Head of caudate nucleus (tissue), 42 donors: ENCODE results near the gene WIPF2.
"Not testable (repeated sequence)": the region's sequence is repeated elsewhere in the genome, so short reads cannot be mapped to it uniquely, and the experiment has no call there.

ENCODE experiments used
- DNase-seq, 42 donors: peaks; one replicate each; pipeline versions ENCODE4 v3.0.0 to v3.0.0-alpha.2; 2020 to 2021; ENCODE audit warnings: mixed read lengths in 7 of 42
- intact Hi-C: fragments of 100-400 bp; cut with DNase I; formaldehyde crosslinking; loops from one replicate; pipeline ENCODE4 v1.15.0; 2022

WIPF2 gene

DNA sequence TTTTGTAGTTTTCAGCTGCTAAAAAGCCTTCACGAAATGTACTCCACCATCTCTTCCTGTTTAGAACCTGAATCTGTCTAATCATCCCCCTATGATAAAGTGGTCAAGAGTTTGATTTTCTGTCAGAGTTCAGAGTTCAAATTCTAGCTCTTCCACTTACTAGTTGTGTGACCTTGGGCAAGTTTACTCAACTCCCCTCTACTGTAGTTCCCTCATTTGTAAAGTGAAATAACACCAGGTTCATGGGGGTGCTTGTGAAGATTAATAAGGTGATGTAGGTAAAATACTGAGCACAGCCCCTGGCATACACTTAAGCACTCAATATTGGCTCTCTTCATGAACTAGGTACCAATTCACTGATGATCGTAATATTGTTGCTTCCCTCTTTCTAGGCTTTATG is 67.4 kb downstream of the WIPF2 start:
- intact Hi-C loops, result no loop called here

DNA sequence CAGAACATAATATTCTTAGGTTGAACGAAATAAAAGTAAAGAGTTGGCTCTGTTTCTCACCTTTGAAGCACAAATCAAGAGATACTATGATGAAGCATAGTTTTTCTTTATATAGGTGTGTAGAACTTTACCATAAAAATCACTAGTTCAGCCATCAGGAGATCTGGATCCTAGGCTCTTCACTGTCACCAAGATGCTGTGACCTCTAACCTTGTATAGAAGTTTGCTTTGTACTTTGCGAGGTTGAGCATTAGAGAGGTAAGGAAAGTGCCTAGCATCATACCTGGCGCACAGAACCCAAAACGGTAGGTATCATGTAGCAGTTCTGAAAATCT is 68.0 kb downstream of the WIPF2 start:
- intact Hi-C loops, result loop anchor here (1.0 kb wide), 1 partner anchor 68 kb away; the partner anchor contains the start of gene WIPF2
- no peak for DNase-seq

More for the DNA sequence above, 67.4 kb downstream of the WIPF2 start:
- no peak for DNase-seq

DNA sequence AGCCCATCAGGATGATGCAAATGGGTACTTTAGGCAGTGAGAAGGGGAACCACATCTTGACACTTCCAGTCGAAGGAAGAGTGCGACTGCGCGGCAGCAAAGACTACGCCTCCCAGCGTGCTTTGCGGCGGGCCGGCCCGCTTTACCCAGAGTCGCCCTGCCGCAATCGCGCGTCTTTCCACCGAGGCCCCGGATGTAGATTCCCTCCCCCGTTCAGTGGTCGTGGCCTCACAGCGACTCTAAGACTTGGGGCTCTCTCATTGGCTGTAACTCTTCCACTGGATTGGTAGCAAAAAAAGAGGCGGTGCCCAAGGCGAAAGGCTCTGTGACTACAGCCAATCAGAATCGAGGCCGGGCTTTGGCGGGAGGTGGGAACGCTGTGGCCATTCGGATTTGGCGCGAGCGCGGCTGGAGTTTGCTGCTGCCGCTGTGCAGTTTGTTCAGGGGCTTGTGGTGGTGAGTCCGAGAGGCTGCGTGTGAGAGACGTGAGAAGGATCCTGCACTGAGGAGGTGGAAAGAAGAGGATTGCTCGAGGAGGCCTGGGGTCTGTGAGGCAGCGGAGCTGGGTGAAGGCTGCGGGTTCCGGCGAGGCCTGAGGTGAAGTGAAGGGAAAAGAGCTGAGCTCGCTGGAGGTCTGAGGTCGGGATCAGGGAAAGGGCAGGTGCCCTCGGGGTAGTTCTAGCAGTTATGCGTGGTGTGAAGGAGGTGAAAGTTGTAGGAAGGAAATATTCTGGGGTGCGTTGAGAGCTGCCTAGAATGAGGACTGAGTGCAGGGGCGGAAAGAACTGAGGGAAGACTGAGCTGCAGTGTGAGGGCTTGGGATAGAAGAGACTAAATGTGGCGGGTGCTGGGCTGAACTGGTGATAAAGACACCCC is 68.6 kb downstream of the WIPF2 start, which contains the start of gene CDC6:
Gene CDC6 (plus strand): TSS at position 386 of the 876 bp plus-strand sequence. CDS start 1,542 bp downstream, outside the sequence.
- peak; percentile 96 to 100 (median 99) for DNase-seq
- intact Hi-C loops, result loop anchor here (1.0 kb wide), 1 partner anchor 68 kb away; the partner anchor contains the start of gene WIPF2

DNA sequence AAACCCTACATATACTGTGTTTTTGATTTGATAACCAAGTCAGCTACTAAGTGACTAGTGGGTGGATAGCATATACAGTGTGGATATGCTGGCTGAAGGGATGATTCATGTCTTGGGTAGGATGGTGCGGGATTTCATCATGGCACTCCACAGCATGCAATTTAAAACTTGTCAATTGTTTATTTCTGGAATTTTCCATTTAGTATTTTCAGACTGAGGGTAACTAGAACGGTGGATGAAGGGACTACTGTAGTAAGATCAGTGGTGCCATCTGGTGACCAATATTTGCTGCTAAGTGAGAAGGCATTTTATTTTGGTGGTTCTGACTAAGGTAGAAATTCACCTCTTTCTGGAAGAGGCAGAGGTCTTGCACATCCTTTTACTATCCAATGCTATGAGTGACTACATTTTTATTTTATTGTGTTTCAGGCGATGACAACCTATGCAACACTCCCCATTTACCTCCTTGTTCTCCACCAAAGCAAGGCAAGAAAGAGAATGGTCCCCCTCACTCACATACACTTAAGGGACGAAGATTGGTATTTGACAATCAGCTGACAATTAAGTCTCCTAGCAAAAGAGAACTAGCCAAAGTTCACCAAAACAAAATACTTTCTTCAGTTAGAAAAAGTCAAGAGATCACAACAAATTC is 71.7 kb downstream of the WIPF2 start:
- peak in 23 of 42 donors; percentile 18 to 82 (median 60) for DNase-seq
- intact Hi-C loops, result loop anchor here (5.0 kb wide), 1 partner anchor 88 kb away; no protein-coding TSS in a partner anchor

DNA sequence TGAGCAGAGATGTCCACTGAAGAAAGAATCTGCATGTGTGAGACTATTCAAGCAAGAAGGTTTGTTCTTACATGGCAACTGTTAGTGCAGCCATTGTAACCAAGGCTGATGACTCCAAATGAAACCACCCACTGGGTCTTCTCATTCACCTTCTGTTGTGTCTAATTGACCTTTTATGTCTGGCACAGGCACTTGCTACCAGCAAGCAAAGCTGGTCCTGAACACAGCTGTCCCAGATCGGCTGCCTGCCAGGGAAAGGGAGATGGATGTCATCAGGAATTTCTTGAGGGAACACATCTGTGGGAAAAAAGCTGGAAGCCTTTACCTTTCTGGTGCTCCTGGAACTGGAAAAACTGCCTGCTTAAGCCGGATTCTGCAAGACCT is 72.2 kb downstream of the WIPF2 start:
- no peak for DNase-seq
- intact Hi-C loops, result loop anchor here (5.0 kb wide), 1 partner anchor 89 kb away; no protein-coding TSS in a partner anchor

DNA sequence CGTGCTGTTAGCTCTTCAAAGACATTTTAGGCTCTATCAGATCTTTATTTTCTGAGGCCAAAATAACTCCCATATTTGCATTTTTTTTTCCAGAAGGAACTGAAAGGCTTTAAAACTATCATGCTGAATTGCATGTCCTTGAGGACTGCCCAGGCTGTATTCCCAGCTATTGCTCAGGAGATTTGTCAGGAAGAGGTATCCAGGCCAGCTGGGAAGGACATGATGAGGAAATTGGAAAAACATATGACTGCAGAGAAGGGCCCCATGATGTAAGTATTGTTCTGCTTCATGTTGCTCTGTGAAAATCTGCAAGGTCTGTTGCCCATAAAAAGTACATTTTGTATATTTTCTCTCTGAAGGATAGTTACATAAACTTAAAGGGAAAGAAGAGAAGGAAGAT is 74.3 kb downstream of the WIPF2 start:
- intact Hi-C loops, result loop anchor here (5.0 kb wide), 1 partner anchor 91 kb away; no protein-coding TSS in a partner anchor
- DNase-seq, result no peak

DNA sequence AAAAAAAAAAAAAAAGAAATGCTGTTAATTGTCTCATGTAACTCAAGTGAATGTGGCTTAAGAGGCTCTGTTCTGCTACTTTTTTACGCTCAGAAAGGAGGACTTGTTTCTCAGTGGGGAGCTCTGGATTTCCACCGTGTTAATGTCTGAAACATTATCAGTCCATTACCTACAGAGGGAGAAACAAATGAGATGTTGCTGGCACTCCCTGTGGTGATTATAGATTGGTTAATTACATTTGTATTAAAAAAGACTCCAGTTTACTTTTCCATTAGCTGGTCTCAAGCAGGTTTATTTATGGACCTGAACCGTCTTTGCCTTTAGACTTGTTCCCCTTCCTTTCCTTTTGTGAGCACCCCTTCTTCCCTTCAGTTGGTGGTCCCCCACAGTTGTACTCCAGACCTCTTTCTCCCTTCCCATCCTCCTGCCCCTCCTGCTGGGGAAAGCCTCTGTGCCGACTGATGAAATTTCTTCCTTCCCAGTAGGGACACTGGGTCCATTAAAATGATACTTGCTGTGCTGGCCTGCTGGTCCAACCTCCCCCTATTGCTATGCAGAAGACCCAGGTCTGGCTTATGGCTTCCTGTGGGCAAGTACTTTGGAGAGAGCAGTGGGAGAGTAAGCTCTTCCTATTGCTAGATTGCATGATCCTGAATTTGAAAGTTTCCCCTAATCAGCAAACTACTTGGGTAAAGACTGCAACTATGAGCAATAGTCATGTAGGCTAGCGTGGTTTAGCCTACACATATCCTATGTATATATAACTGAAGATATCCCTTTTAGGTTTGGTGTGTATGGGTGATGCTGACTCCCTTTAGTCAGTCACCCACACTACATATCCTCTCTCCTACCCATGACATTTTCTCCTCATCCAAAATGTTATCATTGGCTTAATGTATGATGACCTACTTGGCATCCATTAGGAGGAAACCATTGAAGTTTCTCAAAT is 76.7 kb downstream of the WIPF2 start:
- no peak for DNase-seq
- intact Hi-C loops, result no loop called here

DNA sequence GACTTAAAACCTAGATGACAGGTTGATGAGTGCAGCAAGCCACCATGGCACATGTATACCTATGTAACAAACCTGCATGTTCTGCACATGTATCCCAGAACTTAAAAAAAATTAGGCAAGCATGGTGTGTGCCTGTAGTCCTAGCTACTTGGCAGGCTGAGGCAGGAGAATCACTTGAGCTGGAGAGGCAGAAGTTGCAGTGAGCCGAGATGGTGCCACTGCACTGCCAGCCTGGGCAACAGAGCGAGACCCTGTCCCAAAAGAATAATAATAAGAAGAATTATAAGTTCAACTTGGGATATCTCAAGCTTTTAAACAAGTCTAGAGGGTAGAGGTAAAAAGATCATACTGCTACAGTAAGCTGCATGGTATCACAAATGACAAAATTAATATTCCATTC is 78.4 kb downstream of the WIPF2 start:
- no peak for DNase-seq

DNA sequence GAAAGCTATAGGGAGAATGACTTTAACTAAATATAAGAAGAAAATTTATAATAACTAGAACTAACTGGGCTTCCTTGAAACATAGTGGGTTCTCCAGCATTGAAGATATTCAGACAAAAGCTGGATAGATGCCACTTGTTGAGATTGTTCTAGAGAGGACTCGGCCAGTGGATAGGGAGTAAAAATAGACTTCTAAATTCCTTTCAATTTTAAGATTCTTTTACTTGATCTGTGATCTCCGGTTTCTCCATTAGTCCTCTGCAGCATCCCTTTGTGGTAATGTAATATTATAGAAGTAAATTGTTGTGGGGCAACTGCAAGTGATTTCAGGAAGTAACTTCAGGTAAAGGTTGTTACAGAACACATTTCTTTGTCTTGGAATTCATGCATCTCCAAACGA is 79.6 kb downstream of the WIPF2 start:
- intact Hi-C loops, result no loop called here
- no peak for DNase-seq

More for the DNA sequence above, 78.4 kb downstream of the WIPF2 start:
- intact Hi-C loops, result no loop called here

DNA sequence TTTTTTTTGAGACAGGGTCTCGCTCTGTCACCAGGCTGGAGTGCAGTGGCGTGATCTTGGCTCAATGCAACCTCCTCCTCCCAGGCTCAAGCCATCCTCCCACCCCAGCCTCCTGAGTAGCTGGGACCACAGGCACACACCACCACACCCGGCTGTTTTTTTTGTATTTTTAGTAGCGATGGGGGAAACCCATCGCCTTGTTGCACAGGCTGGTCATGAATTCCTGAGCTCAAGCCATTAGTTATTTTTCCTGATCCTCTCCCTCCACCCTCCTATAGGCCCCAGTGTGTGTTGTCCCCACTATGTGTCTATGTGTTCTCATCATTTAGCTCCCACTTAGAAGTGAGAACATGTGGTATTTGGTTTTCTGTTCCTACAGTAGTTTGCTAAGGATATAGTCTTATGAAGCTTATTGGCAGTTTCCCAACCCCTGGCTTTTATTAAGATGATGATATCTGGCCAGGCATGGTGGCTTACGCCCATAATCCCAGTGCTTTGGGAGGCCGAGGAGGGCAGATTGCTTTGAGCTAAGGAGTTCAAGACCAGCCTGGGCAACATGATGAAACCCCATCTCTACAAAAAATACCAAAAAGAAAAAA is 80.2 kb downstream of the WIPF2 start:
- intact Hi-C loops, DNase-seq: not testable (repeated sequence)

DNA sequence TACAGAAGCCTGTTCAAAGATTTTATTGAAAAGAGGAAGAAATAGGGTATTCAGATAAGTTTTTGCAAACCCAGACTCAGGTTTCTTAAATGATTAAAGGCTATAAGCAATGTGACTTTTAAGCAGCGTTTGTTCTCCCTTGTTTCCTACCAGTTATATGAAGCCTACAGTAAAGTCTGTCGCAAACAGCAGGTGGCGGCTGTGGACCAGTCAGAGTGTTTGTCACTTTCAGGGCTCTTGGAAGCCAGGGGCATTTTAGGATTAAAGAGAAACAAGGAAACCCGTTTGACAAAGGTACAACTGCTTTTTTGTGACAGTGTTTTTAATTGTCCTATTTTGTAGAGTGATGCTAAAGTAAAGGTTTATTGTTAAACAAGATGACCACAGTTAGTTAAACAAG is 82.2 kb downstream of the WIPF2 start:
- no peak for DNase-seq
- intact Hi-C loops, result loop anchor here (10.0 kb wide), 1 partner anchor 253 kb away; no protein-coding TSS in a partner anchor

DNA sequence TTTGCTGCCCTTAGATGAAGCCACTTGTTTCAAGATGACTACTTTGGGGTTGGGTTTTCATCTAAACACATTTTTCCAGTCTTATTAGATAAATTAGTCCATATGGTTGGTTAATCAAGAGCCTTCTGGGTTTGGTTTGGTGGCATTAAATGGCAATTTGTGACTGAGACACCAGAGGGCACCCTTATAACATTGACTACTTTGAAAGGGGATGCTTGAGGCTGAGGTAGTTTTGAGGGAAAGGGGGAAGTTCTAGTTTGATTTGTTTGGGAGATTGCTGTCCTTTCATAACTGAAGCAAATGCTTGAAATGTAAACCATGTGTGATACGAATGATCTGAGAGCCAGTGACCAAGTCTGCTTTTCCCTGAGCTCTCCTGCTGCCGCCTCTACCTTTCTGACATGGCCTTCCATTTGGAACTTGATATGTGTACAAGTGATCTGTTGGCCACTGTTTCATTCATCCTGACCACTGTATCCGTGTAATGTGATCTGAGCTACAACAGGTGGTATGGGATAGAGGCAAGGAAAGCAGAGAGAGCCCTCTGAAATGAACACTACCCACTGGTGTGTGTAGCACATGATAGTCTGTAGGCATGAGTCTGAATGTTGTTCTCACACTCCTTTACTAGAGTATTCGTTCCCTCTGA is 84.0 kb downstream of the WIPF2 start:
- peak in 21 of 42 donors; percentile 41 to 86 (median 63) for DNase-seq
- intact Hi-C loops, result loop anchor here (2.0 to 10.0 kb wide), 2 partner anchors 52 to 252 kb away; no protein-coding TSS in a partner anchor

DNA sequence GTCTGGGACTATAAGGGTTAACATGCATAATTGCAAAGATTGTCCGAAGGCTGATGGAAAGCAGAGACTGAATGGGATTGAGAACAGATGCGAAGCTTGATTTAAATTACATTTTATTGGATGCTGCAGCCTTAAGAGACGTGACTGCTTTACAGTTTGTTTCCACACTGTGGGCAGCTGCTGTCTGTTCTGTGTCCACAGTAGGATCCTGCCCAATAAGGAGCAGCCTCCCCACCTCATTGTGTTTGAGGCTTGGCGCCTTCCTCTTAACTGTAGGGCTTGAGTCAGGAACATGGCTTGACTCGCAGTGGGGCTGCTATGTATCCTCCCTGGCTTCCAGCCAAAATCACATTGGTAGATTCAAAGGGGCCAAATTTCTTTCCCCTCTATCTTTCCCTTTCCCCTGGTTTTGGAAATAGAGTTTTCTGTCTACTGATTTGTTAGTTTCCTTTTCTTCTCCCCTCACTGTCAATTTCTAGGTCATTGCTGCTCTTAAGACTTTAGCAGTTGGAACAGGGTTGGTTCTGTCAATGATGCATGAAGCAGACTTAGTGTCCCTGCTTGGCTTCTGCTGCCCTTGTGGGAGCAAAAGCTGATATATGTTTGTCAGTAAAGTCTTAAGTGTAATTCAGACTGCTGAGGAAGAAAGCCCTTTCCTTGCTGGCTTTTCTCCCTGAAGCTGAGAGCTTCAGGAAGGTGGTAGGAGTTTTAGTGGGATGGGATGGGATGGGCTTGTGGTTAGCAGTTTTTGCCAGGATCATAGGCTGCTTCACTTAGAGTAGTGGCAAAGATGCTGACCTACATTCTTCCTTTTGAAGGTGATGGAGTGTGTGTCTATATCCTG is 84.8 kb downstream of the WIPF2 start:
- DNase-seq, result peak in 1 of 42 donors; percentile 36
- intact Hi-C loops, result loop anchor here (2.0 to 10.0 kb wide), 2 partner anchors 51 to 251 kb away; no protein-coding TSS in a partner anchor

DNA sequence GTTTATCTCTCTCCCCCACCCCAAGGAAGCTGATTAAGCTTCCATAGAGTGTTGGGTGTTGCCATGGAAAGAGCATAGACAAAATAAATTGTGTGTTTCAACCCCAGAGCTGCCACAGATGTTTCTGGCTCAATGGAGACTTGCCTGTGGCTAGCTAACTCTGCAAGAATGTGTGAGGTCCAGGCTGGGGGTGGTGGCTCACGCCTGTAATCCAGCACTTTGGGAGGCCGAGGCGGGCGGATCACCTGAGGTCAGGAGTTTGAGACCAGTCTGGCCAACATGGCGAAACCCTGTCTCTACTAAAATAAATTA is 85.4 kb downstream of the WIPF2 start:
- peak in 1 of 42 donors; percentile 12 for DNase-seq
- intact Hi-C loops, result loop anchor here (10.0 kb wide), 1 partner anchor 250 kb away; no protein-coding TSS in a partner anchor

DNA sequence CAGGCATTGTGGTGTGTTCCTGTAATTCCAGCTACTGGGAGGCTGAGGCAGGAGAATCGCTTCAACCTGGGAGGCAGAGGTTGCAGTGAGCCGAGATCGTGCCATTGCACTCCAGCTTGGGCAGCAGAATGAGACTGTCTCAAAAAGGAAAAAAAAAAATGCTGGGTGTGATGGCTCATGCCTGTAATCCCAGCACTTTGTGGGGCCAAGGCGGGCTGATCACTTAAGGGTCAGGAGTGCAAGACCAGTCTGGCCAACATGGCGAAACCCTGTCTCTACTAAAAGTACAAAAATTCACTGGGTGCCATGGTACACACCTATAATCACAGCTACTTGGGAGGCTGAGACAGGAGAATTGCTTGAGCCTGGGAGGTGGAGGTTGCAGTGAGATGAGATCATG is 85.8 kb downstream of the WIPF2 start:
- not testable (repeated sequence) for DNase-seq
- intact Hi-C loops, result loop anchor here (10.0 kb wide), 1 partner anchor 250 kb away; no protein-coding TSS in a partner anchor

DNA sequence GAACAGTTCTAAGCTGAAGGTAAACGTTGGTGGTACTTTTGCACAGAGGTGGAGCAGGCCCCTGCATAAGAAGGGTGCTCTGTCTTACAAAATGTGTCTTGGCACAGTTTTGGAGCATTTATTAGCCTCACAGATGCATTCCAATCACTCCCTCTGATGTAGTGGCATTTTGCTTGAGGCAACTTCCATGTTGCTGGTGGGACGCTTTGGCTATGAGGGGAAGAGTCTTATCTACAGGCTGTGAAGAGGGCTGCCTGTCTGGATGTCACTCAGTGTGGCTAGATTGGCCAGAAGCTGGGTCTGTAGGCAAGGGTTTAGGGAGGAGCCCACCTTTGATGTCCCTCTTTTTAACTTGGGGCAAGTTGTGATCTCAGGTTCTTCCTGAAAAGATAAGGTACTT is 87.3 kb downstream of the WIPF2 start:
- intact Hi-C loops, result loop anchor here (10.0 kb wide), 1 partner anchor 248 kb away; no protein-coding TSS in a partner anchor
- no peak for DNase-seq
